Measurements from ENCODE around the gene IL17RB. TPM values are rescaled to one million over a fixed set of nuclear protein-coding genes. Genes with fewer than 3 reads are reported as not detected.

Gene IL17RB
- total RNA-seq, 1 experiment from 2014 or later: not detected

GRCh38 chr3:53800041-53800906 lies 46.1 kb upstream of the IL17RB start:
- no peak overlapping the region for H3K4me3 ChIP-seq (ENCODE audit: low read depth, low read length, poor library complexity, severe bottlenecking)
- no peak for TF ChIP-seq CTCF (conservative IDR thresholded peaks at IDR 0.05; ENCODE audit: low read depth, low read length)
- TF ChIP-seq EZH2 (IDR thresholded peaks at IDR 0.05; ENCODE audit: borderline replicate concordance, low read depth, low read length, poor library complexity, severe bottlenecking): no peak
- no peak overlapping the region for H3K27ac ChIP-seq (ENCODE audit: low read depth, low read length, poor library complexity, severe bottlenecking)
- no TSS peak for BruUV-seq (replicated peaks)
- H3K9me3 ChIP-seq (ENCODE audit: low read depth, low read length, poor library complexity, severe bottlenecking): no peaks in the 10 kb centered on the region
- ChIA-PET POLR2A (ENCODE audit: low non-redundant PET) (no interaction called here), CTCF (no interaction called here)
- H3K4me1 ChIP-seq (ENCODE audit: insufficient read depth, low read length, poor library complexity, severe bottlenecking): no peaks in the 10 kb centered on the region
- intact Hi-C loops (cut with micrococcal nuclease; ENCODE audit: unreplicated experiment): no loop called here
- no peak for DNase-seq (ENCODE audit: low spot score)
- H3K27me3 ChIP-seq (replicated peaks; ENCODE audit: insufficient read depth, low read depth, low read length, poor library complexity): no peaks in the 10 kb centered on the region
- H3K36me3 ChIP-seq (ENCODE audit: insufficient read depth, low read length, poor library complexity, severe bottlenecking): no peaks in the 10 kb centered on the region

- Histone ChIP-seq H3K4me3 (ENCODE audit: low read depth, low read length, poor library complexity, severe bottlenecking) (no peak overlapping the region), H3K9me3 (ENCODE audit: low read depth, low read length, poor library complexity, severe bottlenecking) (no peaks in the 10 kb centered on the region), H3K36me3 (ENCODE audit: insufficient read depth, low read length, poor library complexity, severe bottlenecking) (no peaks in the 10 kb centered on the region), H3K27ac (ENCODE audit: low read depth, low read length, poor library complexity, severe bottlenecking) (no peak overlapping the region), H3K27me3 (replicated peaks; ENCODE audit: insufficient read depth, low read depth, low read length, poor library complexity) (no peaks in the 10 kb centered on the region), H3K4me1 (ENCODE audit: insufficient read depth, low read length, poor library complexity, severe bottlenecking) (no peaks in the 10 kb centered on the region)
- DNase-seq (ENCODE audit: low spot score): no peak
- intact Hi-C loops (cut with micrococcal nuclease; ENCODE audit: unreplicated experiment): no loop called here
- BruUV-seq (replicated peaks): no TSS peak
- no peak for TF ChIP-seq CTCF (conservative IDR thresholded peaks at IDR 0.05; ENCODE audit: low read depth, low read length)
- no peak for TF ChIP-seq EZH2 (IDR thresholded peaks at IDR 0.05; ENCODE audit: borderline replicate concordance, low read depth, low read length, poor library complexity, severe bottlenecking)
- CTCF ChIA-PET: no interaction called here
- POLR2A ChIA-PET (ENCODE audit: low non-redundant PET): no interaction called here
Observed at GRCh38 chr3:53801319-53801718, 45.0 kb upstream of the IL17RB start.

DNA sequence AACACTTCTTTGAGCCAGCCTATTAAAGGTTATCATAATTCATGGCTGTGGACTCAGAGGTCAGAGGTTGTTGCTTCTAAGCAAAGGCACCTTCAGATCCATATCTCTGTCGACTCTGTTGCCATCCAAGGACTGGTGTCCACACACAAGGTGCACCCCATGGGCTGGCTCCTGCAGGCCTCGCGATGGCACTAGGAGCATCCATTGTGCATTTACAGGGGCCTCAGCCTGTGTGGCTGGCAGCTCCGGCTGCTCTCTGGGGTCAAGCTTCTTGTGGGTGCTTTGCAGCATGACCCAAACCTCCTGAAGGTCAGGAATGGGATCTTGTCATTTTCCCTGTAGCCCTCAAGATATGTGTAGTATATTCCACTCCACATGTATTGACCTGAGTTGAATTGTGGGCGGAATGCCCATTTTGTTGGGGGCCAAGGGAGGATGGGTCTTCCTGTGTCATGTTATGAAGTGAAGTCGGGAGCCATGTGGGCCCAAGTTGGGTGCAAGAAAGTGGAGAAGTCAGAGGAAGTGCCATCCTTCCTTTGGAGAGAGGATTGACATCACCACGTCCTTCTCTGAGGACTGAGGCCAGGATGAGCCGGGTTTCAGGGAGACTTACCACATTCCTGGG lies 44.0 kb upstream of the IL17RB start:
- no peaks in the 10 kb centered on the region for H3K4me1 ChIP-seq (ENCODE audit: insufficient read depth, low read length, poor library complexity, severe bottlenecking)
- H3K9me3 ChIP-seq (ENCODE audit: low read depth, low read length, poor library complexity, severe bottlenecking): no peaks in the 10 kb centered on the region
- no peak overlapping the region for H3K4me3 ChIP-seq (ENCODE audit: low read depth, low read length, poor library complexity, severe bottlenecking)
- TF ChIP-seq EZH2 (IDR thresholded peaks at IDR 0.05; ENCODE audit: borderline replicate concordance, low read depth, low read length, poor library complexity, severe bottlenecking): no peak
- no peak for TF ChIP-seq CTCF (conservative IDR thresholded peaks at IDR 0.05; ENCODE audit: low read depth, low read length)
- ChIA-PET POLR2A (ENCODE audit: low non-redundant PET) (no interaction called here), CTCF (no interaction called here)
- BruUV-seq (replicated peaks): no TSS peak
- no peak overlapping the region for H3K27ac ChIP-seq (ENCODE audit: low read depth, low read length, poor library complexity, severe bottlenecking)
- no peaks in the 10 kb centered on the region for H3K36me3 ChIP-seq (ENCODE audit: insufficient read depth, low read length, poor library complexity, severe bottlenecking)
- H3K27me3 ChIP-seq (replicated peaks; ENCODE audit: insufficient read depth, low read depth, low read length, poor library complexity): no peaks in the 10 kb centered on the region
- no peak for DNase-seq (ENCODE audit: low spot score)
- intact Hi-C loops (cut with micrococcal nuclease; ENCODE audit: unreplicated experiment): no loop called here
